GM19025 (cell line): ENCODE data around the gene GRM4.

ENCODE experiments used
- ATAC-seq: cut with Tn5 transposase; IDR thresholded peaks from one replicate; pipeline ENCODE4 v1.9.1; 2021; ENCODE audit warnings: mild to moderate bottlenecking, low read depth, moderate library complexity; ENCODE audit not compliant: unreplicated experiment

The GRM4 gene

GRCh38 chr6:34113532-34113931, 32.4 kb downstream of the GRM4 start:
- no peak for ATAC-seq

GRCh38 chr6:34112126-34112525, 33.8 kb downstream of the GRM4 start:
- no peak for ATAC-seq

- ATAC-seq, result no peak
These were observed 35.3 kb downstream of the GRM4 start for GRCh38 chr6:34110610-34111009.

GRCh38 chr6:34108176-34108575, 37.7 kb downstream of the GRM4 start:
- no peak for ATAC-seq

- no peak for ATAC-seq
These were observed 39.0 kb downstream of the GRM4 start for GRCh38 chr6:34106900-34107299.

- no peak for ATAC-seq
These were observed 39.5 kb downstream of the GRM4 start for GRCh38 chr6:34106421-34106820.

GRCh38 chr6:34104628-34105027, 41.3 kb downstream of the GRM4 start:
- no peak for ATAC-seq

GRCh38 chr6:34104186-34104585, 41.7 kb downstream of the GRM4 start:
- no peak for ATAC-seq

GRCh38 chr6:34103321-34103720, 42.6 kb downstream of the GRM4 start:
- no peak for ATAC-seq

- no peak for ATAC-seq
These were observed 43.2 kb downstream of the GRM4 start for GRCh38 chr6:34102696-34103095.

- ATAC-seq, result no peak
These were observed 43.7 kb downstream of the GRM4 start for GRCh38 chr6:34102099-34102656.

GRCh38 chr6:34100788-34101187, 45.1 kb downstream of the GRM4 start:
- no peak for ATAC-seq

- no peak for ATAC-seq
These were observed 46.0 kb downstream of the GRM4 start for GRCh38 chr6:34099878-34100277.

GRCh38 chr6:34098045-34098936, 47.6 kb downstream of the GRM4 start:
- ATAC-seq, result no peak

- ATAC-seq, result no peak
These were observed 49.1 kb downstream of the GRM4 start for GRCh38 chr6:34096814-34097213.

GRCh38 chr6:34096193-34096592, 49.7 kb downstream of the GRM4 start:
- no peak for ATAC-seq

GRCh38 chr6:34095741-34096140, 50.1 kb downstream of the GRM4 start:
- ATAC-seq, result no peak

- no peak for ATAC-seq
These were observed 50.8 kb downstream of the GRM4 start for GRCh38 chr6:34095136-34095505.

- no peak for ATAC-seq
These were observed 51.3 kb downstream of the GRM4 start for GRCh38 chr6:34094474-34095135.

- no peak for ATAC-seq
These were observed 51.9 kb downstream of the GRM4 start for GRCh38 chr6:34093854-34094430.

- no peak for ATAC-seq
These were observed 52.7 kb downstream of the GRM4 start for GRCh38 chr6:34093206-34093605.
